GM12864 (cell line): ENCODE results near the gene PREX1.

Experiments used
- DNase-seq: peaks from one replicate; pipeline ENCODE4 v3.0.0-alpha.2; 2011; ENCODE audit warnings: low read depth
- H3K4me3 ChIP-seq: 2 replicates; pipeline ENCODE4 v1.5.1; 2011; ENCODE audit warnings: mild to moderate bottlenecking, low read depth, low read length, control low read depth
- CTCF ChIP-seq: IDR thresholded peaks from 2 replicates; pipeline ENCODE4 v1.5.1; 2011; ENCODE audit warnings: low read depth, mild to moderate bottlenecking, moderate library complexity, low read length, control low read depth, inconsistent platforms; ENCODE audit errors: missing control alignments

The PREX1 gene

GRCh38 chr20:48652961-48653705 is 174.7 kb downstream of the PREX1 start:
- no peak overlapping the region for H3K4me3 ChIP-seq
- DNase-seq = no peak
- no peak for TF ChIP-seq CTCF

- DNase-seq = no peak
- no peak overlapping the region for H3K4me3 ChIP-seq
- TF ChIP-seq CTCF = no peak
Observed at GRCh38 chr20:48651960-48652359, 175.8 kb downstream of the PREX1 start.

GRCh38 chr20:48651271-48651670 is 176.5 kb downstream of the PREX1 start:
- H3K4me3 ChIP-seq = no peak overlapping the region
- DNase-seq = no peak
- TF ChIP-seq CTCF = no peak

- DNase-seq = no peak
- TF ChIP-seq CTCF = no peak
Observed at GRCh38 chr20:48649868-48650267, 177.9 kb downstream of the PREX1 start.

GRCh38 chr20:48649104-48649626 is 178.6 kb downstream of the PREX1 start:
- H3K4me3 ChIP-seq = no peak overlapping the region
- TF ChIP-seq CTCF = no peak
- no peak for DNase-seq

More at GRCh38 chr20:48649868-48650267, 177.9 kb downstream of the PREX1 start:
- H3K4me3 ChIP-seq = no peak overlapping the region

GRCh38 chr20:48648482-48649051 is 179.2 kb downstream of the PREX1 start:
- TF ChIP-seq CTCF = no peak
- no peak for DNase-seq

More at GRCh38 chr20:48648482-48649051, 179.2 kb downstream of the PREX1 start:
- H3K4me3 ChIP-seq = no peak overlapping the region
